HG02885 (cell line): ENCODE results near the gene TRAPPC1.

ENCODE experiments used
- ATAC-seq: cut with Tn5 transposase; IDR thresholded peaks from one replicate; pipeline ENCODE4 v1.9.1; 2021; ENCODE audit warnings: mild to moderate bottlenecking; ENCODE audit not compliant: unreplicated experiment, poor library complexity

TRAPPC1 gene

GRCh38 chr17:7909089-7909488 lies 22.7 kb downstream of the TRAPPC1 start:
- no peak for ATAC-seq

DNA sequence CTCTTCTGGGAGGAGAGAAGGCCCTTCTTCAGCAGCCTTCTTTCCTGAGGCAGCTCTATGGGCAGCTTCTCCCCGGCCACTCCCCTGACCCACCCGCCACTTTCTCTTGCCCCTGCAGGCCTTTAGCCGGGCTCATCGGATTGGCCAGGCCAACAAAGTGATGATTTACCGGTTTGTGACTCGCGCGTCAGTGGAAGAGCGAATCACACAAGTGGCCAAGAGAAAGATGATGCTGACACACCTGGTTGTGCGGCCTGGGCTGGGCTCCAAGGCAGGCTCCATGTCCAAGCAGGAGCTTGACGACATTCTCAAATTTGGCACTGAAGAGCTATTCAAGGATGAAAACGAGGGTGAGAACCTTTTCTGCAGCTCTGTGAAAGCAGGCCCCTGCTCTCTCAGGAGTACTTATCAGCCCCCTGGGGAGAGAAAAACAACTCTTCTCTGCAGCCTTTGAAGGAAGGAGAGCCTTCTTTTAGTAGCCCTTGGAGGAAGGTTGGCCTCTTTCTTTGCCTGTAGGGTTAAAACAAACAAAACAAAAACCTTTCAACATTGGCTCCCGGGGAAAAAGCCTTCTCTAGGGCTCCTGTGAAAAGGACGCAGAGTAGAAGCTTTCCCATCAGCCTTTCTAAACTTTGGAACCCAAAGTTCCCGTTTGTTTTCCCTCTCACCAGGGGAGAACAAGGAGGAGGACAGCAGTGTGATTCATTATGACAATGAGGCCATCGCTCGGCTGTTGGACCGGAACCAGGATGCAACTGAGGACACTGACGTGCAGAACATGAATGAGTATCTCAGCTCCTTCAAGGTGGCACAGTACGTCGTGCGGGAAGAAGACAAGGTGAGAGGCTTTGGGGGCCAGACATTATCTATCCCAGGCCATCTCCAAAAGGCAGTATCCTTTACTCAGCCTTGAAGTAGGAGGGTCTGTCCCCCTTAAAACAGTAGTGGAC lies 28.3 kb downstream of the TRAPPC1 start:
- no peak for ATAC-seq

DNA sequence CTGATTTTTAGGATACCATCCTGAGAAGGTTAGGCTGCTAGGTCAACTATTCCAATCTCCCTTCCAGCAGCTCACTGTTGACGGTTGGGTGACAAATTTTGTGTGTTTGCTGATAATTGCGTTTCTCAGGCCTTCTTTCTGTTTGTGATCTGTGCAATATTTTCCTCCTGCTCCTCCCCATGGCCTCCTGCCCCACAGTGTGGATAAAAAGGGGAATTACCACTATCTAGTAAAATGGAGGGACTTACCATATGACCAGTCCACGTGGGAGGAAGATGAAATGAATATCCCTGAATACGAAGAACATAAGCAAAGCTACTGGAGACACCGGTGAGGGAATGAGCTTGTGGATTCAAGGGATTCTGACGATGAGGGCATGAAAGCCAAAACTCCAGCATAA lies 34.0 kb downstream of the TRAPPC1 start:
- ATAC-seq: no peak

DNA sequence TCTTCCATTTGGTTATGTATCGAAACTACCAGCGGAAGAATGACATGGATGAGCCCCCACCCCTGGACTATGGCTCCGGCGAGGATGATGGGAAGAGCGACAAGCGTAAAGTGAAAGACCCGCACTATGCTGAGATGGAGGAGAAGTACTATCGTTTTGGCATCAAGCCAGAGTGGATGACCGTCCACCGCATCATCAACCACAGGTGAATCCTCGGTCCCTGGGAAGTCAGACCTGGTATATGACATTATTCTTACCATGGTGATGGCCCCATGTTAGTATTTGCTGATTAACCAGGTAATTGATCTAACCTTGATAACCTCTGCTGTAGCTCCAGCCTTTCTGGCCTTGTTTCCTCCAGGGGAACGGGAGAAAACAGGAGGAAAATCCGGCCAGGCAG lies 34.7 kb downstream of the TRAPPC1 start:
- no peak for ATAC-seq

DNA sequence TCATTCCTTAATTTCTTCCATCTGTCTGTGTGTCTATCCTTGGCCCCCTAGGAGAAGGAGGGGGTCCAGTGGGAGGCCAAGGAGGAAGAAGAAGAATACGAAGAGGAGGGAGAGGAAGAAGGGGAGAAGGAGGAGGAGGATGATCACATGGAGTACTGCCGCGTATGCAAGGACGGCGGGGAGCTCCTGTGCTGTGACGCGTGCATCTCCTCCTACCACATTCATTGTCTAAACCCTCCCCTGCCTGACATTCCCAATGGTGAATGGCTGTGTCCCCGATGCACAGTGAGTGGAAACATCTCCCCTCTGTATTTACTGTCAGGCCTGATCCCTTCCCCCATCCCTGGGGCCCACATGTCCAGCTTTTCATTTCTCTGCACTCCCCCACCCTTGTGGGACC lies 36.9 kb downstream of the TRAPPC1 start:
- no peak for ATAC-seq

DNA sequence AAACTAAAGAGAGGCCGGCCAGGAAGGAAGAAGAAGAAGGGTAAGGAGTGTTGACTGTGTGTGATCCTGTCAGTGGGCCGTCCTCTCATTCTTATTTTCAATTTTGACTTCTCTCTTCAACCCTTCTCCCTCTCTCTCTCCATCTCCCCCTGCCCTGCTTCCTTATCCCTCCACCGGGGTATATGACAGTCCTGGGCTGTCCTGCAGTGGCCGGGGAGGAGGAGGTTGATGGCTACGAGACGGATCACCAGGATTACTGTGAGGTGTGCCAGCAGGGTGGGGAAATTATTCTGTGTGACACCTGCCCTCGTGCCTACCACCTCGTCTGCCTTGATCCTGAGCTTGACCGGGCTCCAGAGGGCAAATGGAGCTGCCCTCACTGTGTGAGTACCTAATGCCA lies 37.5 kb downstream of the TRAPPC1 start:
- ATAC-seq: no peak

- no peak for ATAC-seq
Observed at GRCh38 chr17:7893187-7893880, 38.4 kb downstream of the TRAPPC1 start.

GRCh38 chr17:7889166-7889955 lies 42.4 kb downstream of the TRAPPC1 start:
- no peak for ATAC-seq

DNA sequence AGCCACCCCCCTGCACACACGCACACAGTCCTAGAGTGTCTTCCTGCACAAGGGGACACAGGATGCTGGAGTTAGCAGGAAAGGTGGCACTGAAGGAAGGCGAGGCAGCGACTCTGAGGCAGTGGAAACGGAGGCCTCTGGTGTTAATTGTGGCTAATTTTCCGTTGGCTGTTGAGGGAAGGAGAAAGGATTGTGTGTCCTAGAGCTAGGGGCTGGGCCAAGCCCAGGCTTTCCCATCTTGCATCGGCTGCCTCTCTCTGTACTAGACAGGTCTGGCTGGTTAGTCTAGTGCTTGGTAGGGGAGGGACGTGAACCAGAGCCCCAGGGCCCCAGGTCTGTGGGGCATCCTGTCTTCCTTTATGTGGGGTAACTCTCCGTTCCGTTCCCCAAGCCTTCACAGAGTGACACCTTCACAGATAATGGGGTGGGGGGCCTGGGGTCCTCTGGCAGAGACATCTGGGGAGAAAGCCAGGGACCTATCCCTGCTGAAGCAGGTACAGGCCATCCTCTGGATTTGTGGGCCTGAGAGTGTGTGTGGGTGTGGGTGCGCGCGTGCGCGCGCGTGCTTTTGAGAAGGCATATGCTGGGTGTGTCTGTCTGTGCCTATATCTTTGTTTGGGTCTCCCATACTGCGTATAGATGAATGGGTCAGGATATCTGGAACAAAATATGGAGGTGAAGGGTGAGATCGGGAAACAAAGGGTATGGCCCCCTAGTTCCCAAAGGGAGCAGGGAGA lies 43.4 kb downstream of the TRAPPC1 start, which contains the start of gene CHD3:
Gene CHD3, plus strand, starts transcription at position 606 of the 737 bp plus-strand sequence. CDS start 212 bp downstream, outside the sequence.
- no peak for ATAC-seq

- ATAC-seq: peak; percentile 47
Observed at GRCh38 chr17:7887482-7888183, 44.1 kb downstream of the TRAPPC1 start.

DNA sequence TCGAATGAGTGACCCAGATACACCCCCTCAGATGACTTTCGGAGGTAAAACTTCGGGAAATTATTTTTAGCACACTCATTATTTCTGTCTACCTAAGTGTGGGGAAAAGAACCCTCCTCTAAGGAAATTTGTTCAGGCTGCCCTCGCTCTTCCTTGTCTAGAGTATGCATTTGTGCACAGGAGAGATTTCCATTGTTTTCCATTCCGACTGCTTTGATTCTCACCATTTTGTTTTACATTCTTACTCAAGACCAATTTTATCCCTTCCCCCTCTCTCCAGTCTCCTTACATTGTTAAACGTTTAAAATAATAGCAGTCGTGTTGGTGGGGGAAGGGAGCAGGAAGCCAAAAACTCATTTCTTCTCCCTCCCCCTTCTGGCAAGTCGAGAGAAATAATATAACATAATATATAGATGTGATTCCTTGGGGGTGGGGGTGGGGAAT lies 44.7 kb downstream of the TRAPPC1 start:
- no peak for ATAC-seq

- no peak for ATAC-seq
Observed at GRCh38 chr17:7886227-7887037, 45.3 kb downstream of the TRAPPC1 start.

DNA sequence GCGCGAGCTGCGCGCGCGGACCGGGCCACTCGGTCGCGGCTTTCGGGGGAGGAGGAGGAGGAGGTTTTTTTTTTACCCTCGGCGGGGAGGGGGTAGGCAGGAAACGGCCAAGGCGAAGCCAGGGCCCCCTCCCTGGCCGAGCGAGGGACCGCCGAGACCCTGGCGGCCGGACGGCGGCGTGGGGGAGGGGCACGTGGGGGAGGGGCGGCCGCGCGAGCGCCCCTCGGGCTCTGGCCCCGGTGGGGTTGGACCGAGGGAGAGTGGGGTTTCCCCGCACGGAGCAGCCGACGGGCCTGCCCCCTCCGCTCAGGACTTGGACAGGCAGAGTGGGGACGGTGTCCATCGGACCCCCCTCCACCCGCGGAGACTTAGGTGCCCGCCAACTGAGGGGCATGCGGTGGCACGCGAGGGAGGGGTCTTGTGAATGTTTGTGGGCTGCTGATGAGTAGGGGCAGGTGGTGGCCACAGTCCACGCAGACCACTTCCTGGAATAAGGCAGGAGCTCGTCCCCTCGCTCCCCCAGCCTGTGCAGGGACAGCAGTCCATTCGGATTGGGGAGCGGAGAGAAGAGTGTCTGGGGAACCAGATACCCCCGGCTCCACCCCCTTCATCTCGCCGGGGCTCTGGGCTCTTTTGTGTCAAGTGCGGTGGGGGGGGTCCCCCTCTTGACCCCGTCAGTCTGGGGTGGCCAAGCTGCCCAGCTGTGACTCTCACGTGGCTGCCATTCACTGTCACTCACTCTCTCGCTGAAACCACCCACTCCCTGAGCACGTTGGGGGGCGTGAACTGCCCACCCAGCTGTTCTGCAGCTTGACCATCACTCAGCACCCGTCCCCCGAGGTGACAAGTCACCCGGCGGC lies 46.1 kb downstream of the TRAPPC1 start:
- ATAC-seq: no peak

DNA sequence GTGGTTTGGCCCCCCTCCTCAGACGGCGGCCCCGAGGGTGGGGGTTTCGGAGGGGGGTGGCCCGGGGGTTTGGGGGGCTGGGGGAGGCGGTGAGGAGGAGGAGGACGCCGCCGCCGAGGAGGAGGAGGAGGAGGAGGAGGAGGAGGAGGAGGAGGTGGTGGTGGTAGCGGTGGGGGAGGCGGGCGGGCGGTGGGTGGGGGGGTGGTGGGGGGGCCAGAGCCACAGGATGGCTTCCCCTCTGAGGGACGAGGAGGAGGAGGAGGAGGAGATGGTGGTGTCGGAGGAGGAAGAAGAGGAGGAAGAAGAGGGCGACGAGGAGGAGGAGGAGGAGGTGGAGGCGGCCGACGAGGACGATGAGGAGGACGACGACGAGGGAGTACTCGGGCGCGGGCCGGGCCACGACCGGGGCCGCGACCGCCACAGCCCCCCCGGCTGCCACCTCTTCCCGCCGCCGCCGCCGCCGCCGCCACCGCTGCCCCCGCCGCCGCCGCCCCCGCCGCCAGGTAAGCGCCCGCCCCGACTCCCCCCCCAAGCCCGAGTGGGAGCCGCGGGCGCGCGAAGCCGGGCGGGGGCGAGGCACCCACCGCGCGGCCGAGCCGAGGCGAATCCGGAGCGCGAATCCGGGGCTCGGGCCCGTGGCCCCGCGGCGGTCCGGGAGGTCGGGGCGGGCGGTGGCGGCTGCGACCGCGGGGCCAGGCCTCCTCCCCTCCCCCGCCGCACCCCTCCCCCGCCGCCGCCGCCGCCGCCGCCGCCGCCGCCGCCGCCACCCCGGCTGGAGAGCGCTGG lies 47.0 kb downstream of the TRAPPC1 start:
- no peak for ATAC-seq

DNA sequence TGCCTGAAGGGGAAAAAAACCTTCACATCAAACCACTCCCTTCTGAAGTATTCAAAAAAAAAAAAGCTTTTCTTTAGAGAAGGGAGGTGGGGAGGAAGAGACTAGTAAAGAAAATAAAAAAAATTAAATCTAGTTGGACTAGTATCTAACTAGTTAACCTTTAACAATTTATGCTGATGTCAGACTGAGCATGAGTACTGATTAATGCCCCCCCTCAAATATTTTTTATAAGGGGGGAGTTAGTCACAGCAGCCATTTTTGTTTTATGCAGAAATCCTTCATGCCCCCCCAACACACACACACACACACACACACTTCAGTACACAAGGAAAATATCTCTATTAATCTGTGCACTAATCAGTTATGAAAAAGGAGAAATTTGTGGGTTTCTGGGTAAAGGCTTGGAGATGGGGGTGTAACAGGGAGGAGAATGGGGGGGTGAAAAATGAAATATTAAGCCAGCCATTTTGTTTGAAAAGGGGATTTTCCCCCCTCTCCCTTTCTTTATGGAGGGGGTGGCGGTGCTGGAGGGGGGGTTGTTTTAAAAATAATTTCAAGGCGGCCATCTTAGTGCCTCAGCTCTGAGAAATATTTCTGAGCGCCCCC lies 47.9 kb downstream of the TRAPPC1 start:
- ATAC-seq: no peak

DNA sequence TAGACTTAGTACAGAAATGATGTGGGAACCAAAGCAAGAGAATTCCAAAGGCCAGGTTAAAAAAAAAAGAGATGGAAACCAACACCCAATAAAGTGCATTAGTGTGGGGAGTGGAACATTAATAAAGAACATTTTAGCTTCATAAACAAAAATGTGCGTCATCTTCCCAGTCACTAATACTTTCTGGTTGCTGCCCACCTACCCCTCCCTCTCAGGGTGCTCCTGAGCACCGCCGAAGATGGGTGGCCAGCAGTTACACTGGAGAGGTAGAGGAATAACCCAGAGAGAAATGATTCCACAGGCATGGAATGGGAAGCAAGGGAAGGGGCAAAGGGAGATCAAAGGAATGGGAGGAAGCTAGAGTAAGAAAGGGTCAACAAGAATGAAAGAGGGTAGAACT lies 49.1 kb downstream of the TRAPPC1 start:
- ATAC-seq: no peak
